GM12874 (cell line): ENCODE measurements around the gene UTF1.

Experiments used
- TF ChIP-seq, protein P1 (sequence below): IDR thresholded peaks from 2 replicates; pipeline ENCODE4 v1.5.1; 2011; ENCODE audit warnings: low read depth, mild to moderate bottlenecking, control low read depth, low read length, moderate library complexity; ENCODE audit not compliant: insufficient read depth

The UTF1 gene

DNA sequence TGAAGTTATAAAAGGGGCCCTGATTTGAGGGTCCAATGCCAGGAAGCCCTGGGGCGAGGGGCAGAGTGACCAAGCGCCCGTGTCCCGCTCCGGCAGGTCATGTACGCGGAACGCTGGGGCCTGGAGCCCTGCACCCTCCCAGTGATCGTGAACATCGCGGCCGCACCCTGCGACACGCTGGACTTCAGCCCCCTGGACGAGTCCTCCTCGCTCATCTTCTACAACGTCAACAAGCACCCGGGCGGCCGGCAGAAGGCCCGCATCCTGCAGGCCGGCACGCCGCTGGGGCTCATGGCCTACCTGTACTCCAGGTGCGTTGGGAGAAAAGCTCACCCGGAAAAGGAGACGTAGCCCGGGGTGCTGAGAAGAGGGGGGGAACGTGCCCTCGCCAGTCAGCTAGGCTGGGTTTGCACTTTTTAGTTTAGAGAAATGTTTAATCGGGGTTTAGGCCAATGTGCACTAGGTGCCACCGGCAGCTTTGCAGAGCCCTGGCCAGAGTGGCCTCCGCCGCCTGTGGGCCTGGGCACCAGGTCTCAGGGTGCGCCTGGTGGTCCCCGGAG is 22.9 kb upstream of the UTF1 start:
- TF ChIP-seq, protein P1, sequence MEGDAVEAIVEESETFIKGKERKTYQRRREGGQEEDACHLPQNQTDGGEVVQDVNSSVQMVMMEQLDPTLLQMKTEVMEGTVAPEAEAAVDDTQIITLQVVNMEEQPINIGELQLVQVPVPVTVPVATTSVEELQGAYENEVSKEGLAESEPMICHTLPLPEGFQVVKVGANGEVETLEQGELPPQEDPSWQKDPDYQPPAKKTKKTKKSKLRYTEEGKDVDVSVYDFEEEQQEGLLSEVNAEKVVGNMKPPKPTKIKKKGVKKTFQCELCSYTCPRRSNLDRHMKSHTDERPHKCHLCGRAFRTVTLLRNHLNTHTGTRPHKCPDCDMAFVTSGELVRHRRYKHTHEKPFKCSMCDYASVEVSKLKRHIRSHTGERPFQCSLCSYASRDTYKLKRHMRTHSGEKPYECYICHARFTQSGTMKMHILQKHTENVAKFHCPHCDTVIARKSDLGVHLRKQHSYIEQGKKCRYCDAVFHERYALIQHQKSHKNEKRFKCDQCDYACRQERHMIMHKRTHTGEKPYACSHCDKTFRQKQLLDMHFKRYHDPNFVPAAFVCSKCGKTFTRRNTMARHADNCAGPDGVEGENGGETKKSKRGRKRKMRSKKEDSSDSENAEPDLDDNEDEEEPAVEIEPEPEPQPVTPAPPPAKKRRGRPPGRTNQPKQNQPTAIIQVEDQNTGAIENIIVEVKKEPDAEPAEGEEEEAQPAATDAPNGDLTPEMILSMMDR: no peak

DNA sequence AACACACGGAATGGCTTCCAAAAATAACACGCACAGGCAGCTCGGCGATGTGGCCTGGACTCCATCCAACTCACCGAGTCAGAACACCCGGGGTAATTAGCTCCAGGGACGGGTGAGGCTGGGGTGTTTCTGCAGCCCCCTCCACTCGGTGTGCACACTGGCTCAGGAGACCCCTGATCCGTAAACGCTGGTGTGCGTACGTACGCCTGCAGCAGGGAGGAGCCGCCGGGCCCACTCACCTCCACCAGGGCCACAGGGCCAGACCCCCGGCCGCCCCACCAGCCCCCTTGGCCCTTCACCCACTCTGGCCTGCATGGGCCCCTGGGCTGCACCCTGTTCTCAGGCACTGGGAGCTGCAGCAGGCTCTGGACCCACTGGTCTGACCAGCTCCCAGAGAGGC is 22.4 kb upstream of the UTF1 start:
- TF ChIP-seq, protein P1: no peak

DNA sequence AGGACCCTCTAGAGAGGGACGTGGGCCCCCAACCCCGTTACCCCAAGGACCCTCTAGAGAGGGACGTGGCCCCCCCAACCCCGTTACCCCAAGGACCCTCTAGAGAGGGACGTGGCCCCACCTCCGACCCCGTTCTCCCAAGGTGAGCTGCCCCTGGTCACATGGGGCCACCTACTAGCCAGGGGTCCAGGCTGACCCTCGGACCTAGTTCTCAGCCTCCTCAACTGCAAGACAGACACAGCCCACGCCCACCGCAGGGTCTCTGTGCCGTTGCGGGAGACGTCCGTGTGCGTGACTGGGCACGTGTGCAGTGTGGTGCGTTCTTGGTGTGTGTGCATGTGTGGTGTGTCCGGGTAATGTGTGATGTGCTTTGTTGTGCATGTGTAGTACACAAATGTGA is 21.6 kb upstream of the UTF1 start:
- TF ChIP-seq, protein P1: no peak

DNA sequence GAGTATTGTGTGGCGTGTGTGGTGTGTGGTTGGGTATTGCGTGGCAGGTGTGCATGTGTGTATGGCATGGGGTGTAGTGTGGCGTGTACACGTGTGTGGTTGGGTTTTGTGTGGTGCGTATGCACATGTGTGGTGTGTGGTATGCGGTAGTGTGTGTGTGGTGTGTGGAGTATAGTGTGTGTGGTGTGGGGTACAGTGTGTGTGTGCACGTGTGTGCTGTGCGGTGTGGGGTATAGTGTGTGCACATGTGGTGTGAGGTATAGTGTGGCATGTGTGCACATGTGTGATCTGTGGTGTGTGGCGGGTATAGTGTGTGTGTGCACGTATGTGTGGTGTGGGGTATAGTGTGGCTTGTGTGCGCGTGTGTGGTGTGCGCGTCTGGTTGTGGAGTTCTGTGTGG is 20.9 kb upstream of the UTF1 start:
- TF ChIP-seq, protein P1: no peak

DNA sequence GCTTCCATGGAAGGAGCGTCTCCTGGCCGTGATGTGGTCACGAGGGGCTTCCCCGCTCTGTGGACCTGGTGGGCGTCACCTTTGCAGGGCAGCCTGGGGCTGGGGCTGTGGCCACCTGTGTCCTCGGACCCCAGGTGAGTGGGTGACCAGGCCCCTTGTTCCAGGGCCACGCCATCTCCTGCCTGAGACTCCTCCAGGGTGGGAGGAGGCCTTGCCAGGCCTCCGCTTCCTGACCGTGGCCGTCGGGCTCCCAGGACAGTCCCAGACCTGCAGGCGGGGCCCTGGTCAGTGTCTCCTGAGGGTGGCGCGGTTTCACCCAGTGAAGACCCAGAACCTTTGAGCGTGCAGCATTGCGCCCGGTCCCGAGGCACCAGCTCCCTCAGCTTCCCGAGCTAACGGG is 20.4 kb upstream of the UTF1 start:
- TF ChIP-seq, protein P1: no peak

DNA sequence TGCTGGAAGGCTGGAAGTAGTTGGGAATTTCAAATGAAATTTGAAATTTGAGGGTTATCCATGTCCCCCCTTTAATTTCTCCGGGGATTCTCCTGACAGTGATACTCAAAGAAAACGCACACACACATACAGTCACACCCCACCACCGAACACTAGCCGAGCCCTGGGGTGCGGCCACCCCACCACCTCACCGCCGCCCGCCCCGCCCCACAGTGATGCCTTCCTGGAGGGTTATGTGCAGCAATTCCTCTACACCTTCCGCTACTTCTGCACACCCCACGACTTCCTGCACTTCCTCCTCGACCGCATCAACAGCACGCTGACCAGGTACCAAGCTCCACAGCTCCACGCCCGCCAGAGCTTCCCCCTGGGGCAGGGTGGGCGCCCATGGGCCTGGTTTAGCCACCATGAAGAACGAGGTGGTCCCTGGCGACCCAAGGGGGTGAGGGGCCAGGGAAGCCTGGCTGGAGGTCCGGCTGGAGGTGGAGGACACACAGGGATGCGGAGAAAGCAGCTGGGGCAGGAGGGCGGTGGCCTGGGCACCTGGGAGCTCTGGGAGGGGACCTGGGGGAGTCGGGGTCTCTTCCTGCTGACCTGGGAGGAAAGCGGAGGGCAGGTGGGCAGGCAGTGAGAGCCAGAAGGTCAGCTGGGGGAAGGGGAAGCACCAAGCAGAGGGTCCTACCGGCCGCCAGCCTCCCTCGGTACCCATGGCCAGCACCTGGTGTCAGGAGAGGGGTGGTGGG is 19.4 kb upstream of the UTF1 start:
- TF ChIP-seq, protein P1: no peak

DNA sequence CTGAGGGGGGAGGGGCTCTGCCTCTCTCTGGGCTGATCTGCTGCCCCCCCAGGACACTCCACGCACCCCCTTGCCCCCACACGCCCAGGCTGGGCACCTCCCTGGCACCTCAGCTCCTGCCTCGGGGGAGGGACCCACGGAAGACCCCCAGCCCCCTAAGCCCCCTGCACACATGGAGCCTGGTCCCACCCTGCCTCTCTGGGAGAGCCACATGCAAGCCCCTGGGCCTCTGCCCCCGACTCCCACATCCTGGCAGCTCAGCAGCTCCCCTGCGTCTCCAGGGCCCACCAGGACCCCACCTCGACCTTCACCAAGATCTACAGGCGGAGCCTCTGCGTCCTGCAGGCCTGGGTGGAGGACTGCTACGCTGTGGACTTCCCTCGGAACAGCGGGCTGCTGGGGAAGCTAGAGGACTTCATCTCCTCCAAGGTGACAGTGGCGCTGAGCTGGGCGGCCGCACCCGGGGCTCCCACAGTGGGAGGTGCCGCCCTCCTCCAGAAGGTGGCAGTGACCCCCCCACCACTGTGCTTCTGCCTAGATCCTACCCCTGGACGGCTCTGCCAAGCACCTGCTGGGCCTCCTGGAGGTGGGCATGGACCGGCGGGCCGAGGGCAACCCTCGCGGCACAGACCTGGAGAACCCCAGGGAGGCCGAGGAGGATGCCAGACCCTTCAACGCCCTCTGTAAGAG is 18.7 kb upstream of the UTF1 start:
- TF ChIP-seq, protein P1: no peak
